HG03135 (cell line): ENCODE data around the gene TRIM33.

Experiments used
- ATAC-seq: cut with Tn5 transposase; IDR thresholded peaks from one replicate; pipeline ENCODE4 v1.9.1; 2021; ENCODE audit warnings: mild to moderate bottlenecking, moderate library complexity; ENCODE audit not compliant: unreplicated experiment

Gene TRIM33

DNA sequence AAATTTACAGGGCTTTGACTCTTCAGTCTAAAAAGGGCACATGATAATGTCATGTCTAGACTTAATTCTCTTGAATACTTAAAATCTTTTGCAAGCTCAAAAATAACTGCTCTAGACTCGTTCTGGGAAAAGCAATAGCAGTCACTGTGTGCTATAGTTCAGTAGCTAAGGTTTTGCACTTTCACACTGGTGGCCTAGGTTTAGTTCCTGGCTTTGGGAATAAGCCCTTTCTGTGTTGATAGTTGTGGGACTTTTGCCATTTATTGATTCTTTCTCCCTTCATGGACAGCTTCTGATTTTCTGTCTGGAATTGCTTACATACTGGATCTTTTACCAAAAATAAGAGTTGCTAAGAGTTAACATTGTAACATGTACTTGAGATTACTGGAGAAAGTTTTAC lies 151.2 kb downstream of the TRIM33 start:
- no peak for ATAC-seq

DNA sequence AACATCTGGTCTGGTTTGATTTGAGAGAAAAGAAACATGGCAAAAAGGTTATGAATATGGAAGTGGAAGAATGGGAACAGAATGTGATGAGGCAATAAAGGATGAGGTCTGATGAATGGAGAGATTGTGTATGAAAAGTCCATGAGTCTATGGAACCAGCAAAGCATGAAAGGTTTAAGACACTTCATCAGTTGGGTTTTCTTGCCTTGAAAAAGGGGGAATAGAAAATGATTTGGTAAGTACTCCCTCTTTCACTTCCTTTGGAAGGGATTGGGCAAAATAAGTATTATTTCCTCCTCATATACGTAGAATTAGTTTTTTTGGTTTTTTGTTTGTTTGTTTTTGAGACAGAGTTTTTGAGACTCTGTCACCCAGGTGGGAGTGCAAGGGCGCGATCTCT lies 155.8 kb downstream of the TRIM33 start:
- ATAC-seq: no peak

DNA sequence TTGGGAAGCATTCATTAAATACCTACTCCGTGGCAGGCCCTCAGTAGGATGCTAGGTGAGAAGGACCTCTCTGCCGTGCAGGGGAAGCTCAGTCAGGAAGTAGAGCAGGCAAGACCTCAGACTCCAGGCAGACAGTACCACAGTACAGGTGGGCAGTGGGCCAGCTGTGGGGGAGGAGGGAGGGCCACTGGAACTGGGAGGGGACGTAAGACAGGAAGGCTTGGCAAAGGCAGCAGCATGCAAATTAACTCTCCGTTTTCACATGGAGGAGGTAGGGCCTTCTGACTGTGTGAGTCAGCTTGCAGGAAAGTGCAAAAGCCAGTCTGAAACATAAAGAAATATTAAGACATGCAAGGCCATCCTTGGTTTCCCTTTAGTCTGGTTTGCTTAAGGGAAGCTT lies 157.7 kb downstream of the TRIM33 start:
- ATAC-seq: no peak

DNA sequence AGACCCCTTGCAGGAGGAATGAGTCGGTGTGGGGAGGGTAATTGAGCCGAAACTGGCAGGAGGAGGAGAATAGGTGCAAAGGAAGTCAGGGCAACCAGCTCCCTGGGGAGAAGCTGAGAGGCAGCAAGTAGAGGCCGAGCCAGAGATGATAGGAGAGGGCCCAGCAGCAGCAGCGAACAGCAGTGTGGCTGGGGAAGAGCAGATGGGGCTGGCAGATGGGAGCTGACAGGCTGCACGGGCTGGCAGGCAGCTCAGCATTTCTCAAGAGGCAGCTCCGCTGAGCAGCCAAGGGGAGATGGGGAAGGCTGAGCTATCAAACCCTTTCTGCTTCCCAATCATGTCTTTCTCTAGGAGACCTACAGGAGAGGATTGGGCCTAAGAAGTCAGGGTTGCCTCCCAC lies 158.2 kb downstream of the TRIM33 start:
- no peak for ATAC-seq

DNA sequence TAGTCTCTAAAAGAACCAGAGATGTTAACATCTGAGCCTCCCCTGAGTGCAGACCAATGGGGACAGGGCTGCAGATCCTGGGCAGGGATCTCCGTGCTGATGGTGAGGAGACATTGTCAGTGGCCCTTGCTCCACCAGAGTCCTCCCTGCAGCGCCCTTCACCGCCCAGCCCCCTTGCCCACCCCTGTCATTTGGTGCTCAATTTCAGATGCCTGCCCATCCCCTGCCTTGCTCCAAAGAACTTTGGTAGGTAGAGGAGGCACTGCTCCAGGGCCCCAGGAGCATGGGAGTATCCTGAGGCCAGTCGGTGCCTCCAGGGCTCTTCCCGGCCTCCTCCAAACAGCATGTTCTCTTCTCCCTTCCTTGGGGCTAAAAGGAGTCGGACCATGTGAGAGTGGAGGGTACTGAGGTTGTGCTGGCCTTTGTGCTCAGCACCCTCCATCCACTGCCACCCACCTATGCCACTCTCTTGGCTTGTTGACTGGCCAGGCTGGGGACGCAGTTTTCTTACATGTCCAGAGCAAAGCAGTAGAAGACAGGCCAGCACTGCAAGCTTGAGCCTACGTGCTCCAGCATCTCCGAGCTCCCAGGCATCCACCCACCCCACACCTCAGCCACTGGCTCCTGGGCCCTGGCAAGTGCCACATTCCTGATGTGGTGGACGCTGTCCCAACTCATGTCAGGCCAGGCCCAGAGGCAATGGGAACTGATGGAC lies 160.1 kb downstream of the TRIM33 start:
- no peak for ATAC-seq

DNA sequence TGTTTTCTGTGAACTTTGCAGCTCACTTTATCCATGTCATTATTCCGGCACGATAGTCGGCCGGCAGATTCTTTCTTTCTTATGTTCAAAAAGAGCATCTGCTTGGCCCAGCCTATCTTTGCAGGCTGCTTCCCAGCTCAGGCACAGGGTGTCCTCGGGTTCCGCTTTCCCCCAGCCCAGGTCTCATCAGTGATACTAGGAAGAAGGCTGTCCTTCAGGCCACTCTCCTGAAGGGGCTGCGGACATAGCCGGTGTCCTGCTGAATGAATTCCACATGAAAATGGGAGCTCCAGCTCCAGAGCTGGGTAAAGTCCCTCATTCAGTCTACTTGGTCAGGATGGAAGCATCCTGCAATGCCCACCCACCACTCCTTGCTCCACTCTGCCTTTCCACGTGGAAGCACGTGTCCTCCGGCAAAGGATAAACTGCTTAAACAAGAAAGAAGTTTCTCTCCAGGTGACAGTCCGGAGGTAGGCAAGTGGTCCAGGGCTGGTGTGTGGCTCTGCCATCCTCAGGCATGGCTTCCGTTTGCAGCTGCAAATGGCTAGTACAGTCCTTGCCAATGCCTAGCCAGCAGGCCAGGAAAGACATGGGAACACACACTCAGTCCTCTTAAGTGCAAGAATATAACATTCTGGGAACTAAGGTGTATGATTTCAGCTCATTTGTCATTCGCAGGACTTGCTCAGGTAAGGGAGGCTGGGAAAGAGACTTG lies 161.0 kb downstream of the TRIM33 start:
- no peak for ATAC-seq

DNA sequence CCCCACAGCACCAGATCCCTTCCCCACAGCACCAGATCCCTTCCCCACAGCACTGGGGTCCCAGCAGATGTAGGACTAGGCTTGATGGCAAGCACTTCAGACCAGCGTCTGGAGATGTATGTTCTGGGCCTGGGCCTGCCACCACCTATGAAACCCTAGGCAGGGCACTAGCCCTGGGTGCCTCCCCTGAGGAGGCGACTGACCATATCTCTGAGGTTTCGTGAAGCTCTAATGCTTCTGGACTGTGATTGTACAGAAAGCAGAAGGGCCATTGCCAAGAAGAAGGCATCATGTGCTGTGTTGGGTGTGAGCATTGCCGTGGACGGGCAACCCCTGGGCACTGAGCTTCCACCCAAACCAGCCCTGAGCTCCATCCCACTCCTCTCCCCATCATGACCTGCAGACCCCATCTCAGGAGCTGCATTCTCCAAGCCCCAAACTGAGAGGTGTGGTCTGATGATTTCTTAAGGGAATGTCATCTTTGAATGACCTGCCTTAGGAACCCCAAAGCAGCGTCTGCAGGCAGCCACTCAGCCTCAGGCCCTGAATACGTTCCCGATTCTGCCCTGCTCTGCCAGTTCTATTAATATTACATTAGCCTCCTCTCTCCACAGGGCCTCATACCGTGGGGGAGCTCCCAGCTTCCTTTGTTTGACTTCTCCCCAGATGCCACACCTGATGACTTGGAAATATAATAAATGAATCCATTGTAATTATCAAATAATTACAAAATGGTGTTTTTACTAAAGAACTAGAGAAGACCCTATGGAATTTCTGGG lies 163.4 kb downstream of the TRIM33 start:
- ATAC-seq: no peak

DNA sequence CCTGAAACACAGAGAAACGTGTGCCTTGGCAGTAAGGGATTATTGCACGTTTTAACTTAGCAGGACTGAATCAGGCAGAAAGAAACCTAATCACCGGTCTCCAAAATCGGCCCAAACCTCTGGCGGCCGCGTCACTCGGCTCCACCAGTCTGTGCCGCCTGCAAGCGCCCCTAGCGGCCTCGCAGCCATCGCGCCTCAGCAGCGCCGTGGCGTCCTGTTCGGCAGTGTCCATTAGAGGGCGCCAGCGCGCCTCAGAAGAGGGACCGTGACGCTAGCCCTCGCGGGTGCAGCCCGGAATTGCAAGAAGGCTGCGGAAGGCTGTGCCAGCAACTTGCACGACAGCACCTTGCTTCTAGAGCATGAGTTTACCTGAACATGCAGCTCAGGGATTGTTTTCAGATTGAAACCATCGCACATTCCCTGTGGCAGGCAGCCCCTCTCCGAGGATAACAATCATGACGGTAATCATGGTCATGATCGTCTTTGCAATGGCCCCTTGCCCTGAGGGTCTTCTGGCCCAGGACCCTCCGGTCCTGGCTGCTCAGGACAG lies 164.4 kb downstream of the TRIM33 start:
- peak; percentile 100 for ATAC-seq

DNA sequence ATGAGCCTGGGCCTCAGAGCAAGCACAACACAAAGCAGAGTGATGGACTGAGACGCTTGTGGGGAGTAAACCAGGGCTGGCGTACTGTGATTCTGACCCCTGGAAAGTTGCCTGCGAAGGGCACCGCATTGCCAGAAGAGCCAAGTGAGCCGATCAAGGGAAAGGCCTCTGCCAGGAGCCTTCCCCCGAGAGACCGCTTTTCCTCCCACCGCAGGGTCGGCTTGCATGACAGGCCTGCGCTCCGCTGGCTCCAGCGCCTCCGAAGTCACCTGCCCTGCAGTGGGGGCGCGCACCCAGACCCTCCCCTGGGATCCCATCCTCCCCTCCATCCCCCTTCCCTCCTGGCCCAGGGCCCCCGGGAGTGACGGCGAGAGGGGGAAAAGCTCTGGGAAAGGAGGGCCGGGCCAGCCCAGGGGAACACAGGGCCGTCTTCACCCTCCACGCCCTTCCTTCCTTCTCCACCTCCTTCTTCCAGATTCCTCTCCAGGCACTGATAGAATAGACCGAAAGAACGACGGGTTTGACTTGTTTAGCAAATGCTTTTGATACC lies 165.0 kb downstream of the TRIM33 start:
- ATAC-seq: peak; percentile 32

DNA sequence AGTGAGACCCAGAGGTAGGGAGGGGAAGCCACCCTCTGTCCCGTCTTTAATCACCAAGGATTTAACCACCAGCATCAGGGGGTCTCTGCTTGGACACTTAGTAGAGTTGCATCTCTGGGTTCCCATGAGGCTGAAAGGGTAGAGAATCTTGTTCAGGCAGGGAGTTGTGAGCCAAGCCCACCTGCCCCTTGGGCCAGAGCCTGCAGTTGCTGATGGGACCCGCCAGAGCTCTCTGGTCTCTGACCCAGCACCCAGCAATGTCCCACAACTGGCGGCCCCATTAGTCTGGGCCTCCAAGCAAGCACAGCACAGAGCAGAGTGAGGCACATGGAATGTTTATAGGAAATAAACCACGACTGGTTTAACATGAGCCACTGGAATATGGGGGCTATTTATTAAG lies 166.3 kb downstream of the TRIM33 start:
- ATAC-seq: no peak
